ENCODE measurements around the gene MKRN2. TPM values are rescaled to one million over a fixed set of nuclear protein-coding genes. Genes with fewer than 3 reads are reported as not detected.

Gene MKRN2
- total and polyA plus RNA-seq, 2 of the 8 experiments (the other 6 are each of a cell fraction or from before 2014, with no cell fraction given) = 15.3 to 17.6 TPM

GRCh38 chr3:12612514-12613226 is 55.8 kb downstream of the MKRN2 start:
- Histone ChIP-seq H2BK5ac (ENCODE audit: low read depth, low read length) (no peak overlapping the region), H3K56ac (replicated peaks; ENCODE audit: insufficient read length, low read depth, low read length) (no peak overlapping the region), H3K4me2 (ENCODE audit: insufficient read depth in 1 of 2, low read depth in 2 of 2, low read length in 2 of 2) (no peak overlapping the region), H3K14ac (ENCODE audit: insufficient read length) (no peak overlapping the region), H3K79me2 (ENCODE audit: control insufficient read depth in 1 of 2, insufficient read depth in 2 of 2, low read length in 2 of 2) (peaks cover 0 to 34% of the 10 kb centered on the region in 2 experiments; a peak in 2 of 4 replicates), H3K18ac (ENCODE audit: extremely low read depth, low read length) (no peak overlapping the region), H2BK20ac (ENCODE audit: low read length) (no peak overlapping the region), H3K27me3 (replicated peaks in 1 of 4; ENCODE audit: control insufficient read depth in 3 of 4, extremely low read depth in 1 of 4, insufficient read depth in 3 of 4, low read length in 3 of 4) (no peaks in the 10 kb centered on the region), H2BK15ac (ENCODE audit: low read length) (no peak overlapping the region), H4K20me1 (replicated peaks in 1 of 2; ENCODE audit: control insufficient read depth in 1 of 2, insufficient read depth in 2 of 2, low read length in 2 of 2) (peaks cover 5 to 6% of the 10 kb centered on the region in 2 experiments), H3K27ac (ENCODE audit: low read depth, low read length) (no peak overlapping the region), H3K4me1 (replicated peaks in 1 of 4; ENCODE audit: control insufficient read depth in 3 of 4, insufficient read depth in 4 of 4, low read length in 3 of 4) (peaks cover 0 to 7% (median 2%) of the 10 kb centered on the region in 4 experiments; a peak in 3 of 7 replicates), H4K91ac (replicated peaks; ENCODE audit: insufficient read length, low read length) (no peak overlapping the region), H3K9me3 (ENCODE audit: insufficient read depth in 2 of 2, low read depth in 1 of 2, low read length in 1 of 2) (no peaks in the 10 kb centered on the region), H4K8ac (ENCODE audit: extremely low read depth, insufficient read depth, low read length) (no peak overlapping the region), H2BK120ac (replicated peaks; ENCODE audit: low read depth, low read length) (no peak overlapping the region), H3K4me3 (ENCODE audit: extremely low read depth in 1 of 4, insufficient read depth in 2 of 4, low read depth in 3 of 4, low read length in 4 of 4) (no peak overlapping the region), H2BK12ac (ENCODE audit: low read depth, low read length) (no peak overlapping the region), H3K36me3 (ENCODE audit: control insufficient read depth in 2 of 4, insufficient read depth in 4 of 4, low read length in 3 of 4) (peaks cover 8 to 42% (median 20%) of the 10 kb centered on the region in 4 experiments), H2AK5ac (ENCODE audit: low read depth, low read length) (no peak overlapping the region), H2AFZ (ENCODE audit: low read length) (no peak overlapping the region), H3K23me2 (ENCODE audit: low read depth, low read length) (no peaks in the 10 kb centered on the region), H3K9ac (replicated peaks in 1 of 4; ENCODE audit: extremely low read depth in 1 of 4, low read depth in 3 of 4, low read length in 3 of 4) (no peak overlapping the region), H3K4ac (replicated peaks; ENCODE audit: insufficient read length, low read depth, low read length) (no peak overlapping the region), H4K5ac (ENCODE audit: insufficient read length, low read depth, low read length) (no peak overlapping the region), H3K23ac (ENCODE audit: insufficient read length) (no peak overlapping the region), H3K79me1 (ENCODE audit: low read depth, low read length) (no peaks in the 10 kb centered on the region)
- 91% methylated on average over 3 of the region's 6 CpGs; no CpG with 5 or more reads in 1 of the 2 experiments for WGBS, 2 experiments (ENCODE audit: extremely low coverage in 1 of 2, insufficient coverage in 1 of 2, insufficient read length in 1 of 2, insufficient replicate concordance in 2 of 2, low coverage in 1 of 2, low lambda C conversion rate in 2 of 2, missing lambda C conversion rate in 1 of 2)
- POLR2A ChIA-PET (ENCODE audit: partially characterized antibody) = interaction anchor here (1.3 kb wide), 1 partner anchor 13 kb away, joined by 3 read pairs; no protein-coding TSS in a partner anchor
- FAIRE-seq (no peak), DNase-seq (ENCODE audit: low read depth in 1 of 2, low spot score in 2 of 2) (no peak)
- CTCF ChIA-PET (ENCODE audit: partially characterized antibody) = interaction anchor here (0.7 kb wide), 1 partner anchor 11 kb away, joined by 4 read pairs; no protein-coding TSS in a partner anchor
- TF ChIP-seq TAF1 (IDR thresholded peaks at IDR 0.05; ENCODE audit: low read depth, low read length) = no peak
- no peak for TF ChIP-seq JUND (IDR thresholded peaks at IDR 0.05; ENCODE audit: low read length)
- no peak for TF ChIP-seq CEBPB (IDR thresholded peaks at IDR 0.05; ENCODE audit: low read depth, low read length)
- TF ChIP-seq KDM4A (IDR thresholded peaks at IDR 0.05; ENCODE audit: low read depth, low read length, severe bottlenecking) = no peak
- no peak for TF ChIP-seq GABPA (IDR thresholded peaks at IDR 0.05; ENCODE audit: borderline replicate concordance, insufficient read depth, low read length)
- no peak for TF ChIP-seq SP1 (IDR thresholded peaks at IDR 0.05; ENCODE audit: low read depth, low read length)
- TF ChIP-seq JUN (IDR thresholded peaks at IDR 0.05; ENCODE audit: low read depth, low read length) = no peak
- TF ChIP-seq SAP30 (IDR thresholded peaks at IDR 0.05; ENCODE audit: insufficient read depth, insufficient replicate concordance, low read length) = no peak
- TF ChIP-seq SIX5 (IDR thresholded peaks at IDR 0.05; ENCODE audit: low read depth, low read length) = no peak
- TF ChIP-seq POLR2AphosphoS5 (IDR thresholded peaks at IDR 0.05; ENCODE audit: low read depth, low read length) = no peak
